ENCODE data around the gene PIM3.

Gene PIM3

DNA sequence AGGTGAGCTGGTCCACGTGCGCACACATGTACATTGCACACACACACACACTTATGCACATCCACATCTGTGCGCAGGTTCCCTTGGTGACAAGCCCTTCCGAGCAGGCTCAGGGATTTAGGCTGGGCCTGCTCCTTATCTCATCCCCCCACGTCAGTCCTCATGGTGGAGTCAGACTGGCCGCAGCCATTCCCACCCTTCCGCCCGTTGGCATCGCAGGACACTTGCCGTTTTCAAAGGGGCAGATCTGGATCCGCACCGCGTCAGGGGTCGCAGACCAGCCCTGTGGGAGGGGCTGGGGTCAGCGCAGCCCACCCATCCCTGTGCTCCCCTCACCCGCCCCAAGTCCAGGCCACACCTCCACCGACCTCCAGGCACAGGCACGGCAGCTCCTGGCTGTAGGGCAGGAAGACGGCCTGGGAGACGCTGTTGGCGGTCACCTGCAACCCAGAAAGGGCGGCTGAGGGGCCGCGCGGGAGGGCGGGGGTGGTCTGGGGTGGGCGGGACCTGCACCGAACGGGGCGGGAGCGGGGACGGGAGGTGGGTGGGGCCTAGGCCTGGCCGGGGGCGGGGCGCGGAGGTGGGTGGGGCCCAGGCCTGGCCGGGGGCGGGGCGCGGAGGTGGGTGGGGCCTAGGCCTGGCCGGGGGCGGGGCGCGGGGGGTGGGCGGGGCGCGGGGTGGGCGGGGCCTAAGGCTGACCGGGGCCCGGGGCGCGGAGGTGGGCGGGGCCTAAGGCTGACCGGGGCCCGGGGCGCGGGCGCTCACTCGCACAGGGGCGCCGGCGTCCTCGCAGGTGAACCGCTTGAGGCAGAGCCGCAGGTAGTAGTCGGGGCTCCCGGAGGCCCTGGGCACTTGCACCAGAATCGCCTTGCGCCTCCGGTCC, 38.7 kb downstream of the PIM3 start:
- DNase-seq (ENCODE audit: low spot score) = no peak
- Histone ChIP-seq H3K4me3 (peak overlapping the region; percentile 58), H3K27ac (no peak overlapping the region)

GRCh38 chr22:49999946-50000586, 39.5 kb downstream of the PIM3 start:
- TF ChIP-seq, protein P1, sequence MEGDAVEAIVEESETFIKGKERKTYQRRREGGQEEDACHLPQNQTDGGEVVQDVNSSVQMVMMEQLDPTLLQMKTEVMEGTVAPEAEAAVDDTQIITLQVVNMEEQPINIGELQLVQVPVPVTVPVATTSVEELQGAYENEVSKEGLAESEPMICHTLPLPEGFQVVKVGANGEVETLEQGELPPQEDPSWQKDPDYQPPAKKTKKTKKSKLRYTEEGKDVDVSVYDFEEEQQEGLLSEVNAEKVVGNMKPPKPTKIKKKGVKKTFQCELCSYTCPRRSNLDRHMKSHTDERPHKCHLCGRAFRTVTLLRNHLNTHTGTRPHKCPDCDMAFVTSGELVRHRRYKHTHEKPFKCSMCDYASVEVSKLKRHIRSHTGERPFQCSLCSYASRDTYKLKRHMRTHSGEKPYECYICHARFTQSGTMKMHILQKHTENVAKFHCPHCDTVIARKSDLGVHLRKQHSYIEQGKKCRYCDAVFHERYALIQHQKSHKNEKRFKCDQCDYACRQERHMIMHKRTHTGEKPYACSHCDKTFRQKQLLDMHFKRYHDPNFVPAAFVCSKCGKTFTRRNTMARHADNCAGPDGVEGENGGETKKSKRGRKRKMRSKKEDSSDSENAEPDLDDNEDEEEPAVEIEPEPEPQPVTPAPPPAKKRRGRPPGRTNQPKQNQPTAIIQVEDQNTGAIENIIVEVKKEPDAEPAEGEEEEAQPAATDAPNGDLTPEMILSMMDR (IDR thresholded peaks at IDR 0.05) = no peak
- no peak overlapping the region for H3K27ac ChIP-seq
- H3K4me3 ChIP-seq = peak overlapping the region; percentile 58
- no peak for DNase-seq (ENCODE audit: low spot score)

More for the DNA sequence above, 38.7 kb downstream of the PIM3 start:
- TF ChIP-seq, protein P1 (IDR thresholded peaks at IDR 0.05) = no peak

DNA sequence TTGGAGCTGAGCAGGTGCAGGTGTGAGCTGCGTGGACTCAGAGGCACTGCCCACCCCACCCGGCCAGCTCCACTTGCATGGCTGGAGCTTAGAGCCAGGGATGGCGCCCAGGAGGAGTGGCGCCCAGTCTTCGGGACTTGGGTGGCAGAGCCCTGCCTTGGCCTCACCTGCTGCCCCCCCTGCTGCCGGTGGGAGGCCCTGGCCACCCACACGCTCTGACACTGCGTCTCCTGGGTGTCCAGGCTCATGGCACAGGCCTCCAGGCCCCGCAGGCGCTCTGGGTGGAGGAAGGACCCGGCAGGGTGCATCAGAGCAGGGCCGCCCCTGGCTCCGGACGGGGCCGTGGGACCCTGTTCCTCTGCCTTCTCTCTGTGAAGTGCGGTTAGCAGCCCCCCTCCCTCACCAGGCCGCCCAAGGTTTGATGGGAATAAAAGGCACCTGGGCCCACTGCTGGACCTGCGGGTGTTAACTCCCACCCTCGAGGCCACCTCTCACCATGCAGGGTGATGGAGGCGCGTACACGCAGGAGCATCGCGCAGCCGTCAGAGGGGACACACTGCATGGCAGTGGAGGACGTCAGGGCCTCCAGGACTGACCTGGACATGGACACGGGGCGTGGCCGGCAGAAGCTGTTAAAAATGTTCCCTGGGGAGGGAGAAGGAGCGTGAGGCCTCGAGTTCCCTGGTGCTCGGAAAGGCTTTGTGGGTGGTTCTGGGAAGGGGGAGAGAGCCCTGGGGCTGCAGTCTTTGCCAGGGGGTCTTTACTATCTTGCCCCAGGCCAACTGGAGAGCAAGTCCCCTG, 40.2 kb downstream of the PIM3 start:
- DNase-seq (ENCODE audit: low spot score) = no peak
- Histone ChIP-seq H3K27ac (no peak overlapping the region), H3K4me3 (no peak overlapping the region)
- TF ChIP-seq, protein P1 (IDR thresholded peaks at IDR 0.05) = no peak

DNA sequence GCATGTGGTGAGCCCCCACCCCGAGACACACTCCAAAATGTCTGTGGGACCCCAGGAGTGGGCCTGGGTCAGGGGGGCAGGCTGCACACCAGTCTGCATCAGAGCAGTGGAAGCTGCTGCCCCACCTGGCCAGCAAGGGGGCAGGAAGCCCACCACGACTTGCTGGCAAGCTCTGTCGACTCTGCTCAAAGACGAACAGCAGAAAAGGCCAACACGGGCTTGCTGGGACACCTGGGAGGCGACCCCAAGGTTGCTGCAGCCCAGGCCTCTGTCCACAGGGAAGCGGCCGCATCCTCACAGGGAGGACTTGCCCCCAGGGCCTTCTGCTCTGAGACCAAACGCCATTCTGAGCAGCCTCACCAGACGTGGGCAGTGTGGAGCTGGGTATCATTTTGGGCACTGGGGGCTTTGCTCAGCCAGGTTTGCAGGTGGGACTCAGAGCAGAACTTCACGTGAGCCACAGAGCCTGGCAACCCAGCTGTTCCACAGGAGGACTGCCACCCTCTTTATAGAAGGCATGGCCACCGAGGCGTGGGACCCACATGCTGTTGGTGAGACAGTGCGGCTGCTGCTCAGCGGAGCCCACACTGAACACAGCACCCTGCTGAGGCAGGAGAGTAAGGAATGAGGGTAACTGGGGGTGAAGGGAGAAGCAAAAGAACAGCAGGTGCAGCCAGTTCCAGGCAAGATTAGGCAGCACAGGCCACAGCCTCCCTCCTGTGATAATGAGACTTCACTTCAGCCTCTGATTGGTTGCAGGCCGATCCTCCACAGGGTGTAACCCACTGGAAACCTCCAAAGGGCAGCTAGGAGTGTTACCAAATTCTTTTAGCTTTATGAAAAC, 41.0 kb downstream of the PIM3 start:
- no peak overlapping the region for H3K4me3 ChIP-seq
- no peak for DNase-seq (ENCODE audit: low spot score)
- no peak overlapping the region for H3K27ac ChIP-seq
- TF ChIP-seq, protein P1 (IDR thresholded peaks at IDR 0.05) = no peak

GRCh38 chr22:50002791-50003190, 42.2 kb downstream of the PIM3 start:
- DNase-seq (ENCODE audit: low spot score) = no peak
- no peak overlapping the region for H3K27ac ChIP-seq
- TF ChIP-seq, protein P1 (IDR thresholded peaks at IDR 0.05) = no peak
- no peak overlapping the region for H3K4me3 ChIP-seq

DNA sequence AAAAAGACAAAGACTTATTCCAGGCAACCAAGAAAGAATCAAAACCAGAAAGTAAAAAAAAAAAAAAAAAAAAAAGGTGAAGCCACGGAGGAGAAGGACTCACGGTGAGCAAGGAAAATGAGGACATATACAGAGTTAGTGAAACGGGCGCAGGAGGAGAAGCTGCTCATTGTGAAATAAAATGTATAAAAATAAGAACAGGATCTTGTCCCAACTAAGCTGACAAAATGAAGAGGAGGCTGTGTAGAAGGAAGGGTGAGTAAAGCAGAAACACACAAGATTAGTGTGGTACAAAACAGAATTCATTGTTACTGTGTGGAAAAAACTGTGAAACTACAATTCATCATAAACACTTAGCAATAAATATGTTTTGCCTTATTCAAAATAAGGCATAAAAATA, 44.3 kb downstream of the PIM3 start:
- TF ChIP-seq, protein P1 (IDR thresholded peaks at IDR 0.05) = no peak
- Histone ChIP-seq H3K4me3 (no peak overlapping the region), H3K27ac (no peak overlapping the region)
- DNase-seq (ENCODE audit: low spot score) = no peak
